GM21367 (cell line): ENCODE measurements around the gene PEX5L.
"Not testable (repeated sequence)": the region's sequence is repeated elsewhere in the genome, so short reads cannot be mapped to it uniquely, and the experiment has no call there.

Experiments
- ATAC-seq: cut with Tn5 transposase; IDR thresholded peaks from one replicate; pipeline ENCODE4 v1.9.1; 2021; ENCODE audit not compliant: unreplicated experiment

PEX5L gene

GRCh38 chr3:179796421-179796820, 240.3 kb downstream of the PEX5L start:
- ATAC-seq: no peak

- ATAC-seq: no peak
Measured at GRCh38 chr3:179794355-179794754, 242.4 kb downstream of the PEX5L start.

GRCh38 chr3:179791793-179792192, 244.9 kb downstream of the PEX5L start:
- no peak for ATAC-seq

GRCh38 chr3:179788996-179789395, 247.7 kb downstream of the PEX5L start:
- no peak for ATAC-seq

GRCh38 chr3:179782841-179783240, 253.9 kb downstream of the PEX5L start:
- not testable (repeated sequence) for ATAC-seq

- ATAC-seq: no peak
Measured at GRCh38 chr3:179775416-179776122, 261.2 kb downstream of the PEX5L start.

- no peak for ATAC-seq
Measured at GRCh38 chr3:179772297-179772696, 264.4 kb downstream of the PEX5L start.

GRCh38 chr3:179771797-179772196, 264.9 kb downstream of the PEX5L start:
- no peak for ATAC-seq

GRCh38 chr3:179769411-179770247, 267.1 kb downstream of the PEX5L start:
- ATAC-seq: no peak

- ATAC-seq: no peak
Measured at GRCh38 chr3:179768080-179768479, 268.7 kb downstream of the PEX5L start.

- ATAC-seq: no peak
Measured at GRCh38 chr3:179766416-179767133, 270.2 kb downstream of the PEX5L start.

- no peak for ATAC-seq
Measured at GRCh38 chr3:179765396-179765795, 271.3 kb downstream of the PEX5L start.

- no peak for ATAC-seq
Measured at GRCh38 chr3:179760944-179761343, 275.8 kb downstream of the PEX5L start.

GRCh38 chr3:179750720-179751328, 285.9 kb downstream of the PEX5L start:
- no peak for ATAC-seq

- no peak for ATAC-seq
Measured at GRCh38 chr3:179745716-179746115, 291.0 kb downstream of the PEX5L start.

- no peak for ATAC-seq
Measured at GRCh38 chr3:179745079-179745478, 291.7 kb downstream of the PEX5L start.
